HEK293 (cell line): ENCODE data around the gene SLC17A1.

Source experiments
- ZBTB1 ChIP-seq: fragments of 450-650 bp; formaldehyde crosslinking; IDR thresholded peaks from 2 replicates; pipeline ENCODE4 v1.5.1; 2016; ENCODE audit warnings: missing biosample characterization, missing genetic modification characterization
- ZNF133 ChIP-seq: fragments of 450-650 bp; formaldehyde crosslinking; IDR thresholded peaks from 2 replicates; pipeline ENCODE4 v1.5.1; 2016; ENCODE audit warnings: missing biosample characterization, missing genetic modification characterization
- ZNF324 ChIP-seq: fragments of 450-650 bp; formaldehyde crosslinking; IDR thresholded peaks from 2 replicates; pipeline ENCODE4 v1.5.1; 2016; ENCODE audit warnings: missing biosample characterization, missing genetic modification characterization
- ZNF394 ChIP-seq: fragments of 450-650 bp; formaldehyde crosslinking; IDR thresholded peaks from 2 replicates; pipeline ENCODE4 v1.5.1; 2016; ENCODE audit warnings: missing biosample characterization, missing genetic modification characterization, mild to moderate bottlenecking, moderate library complexity, borderline replicate concordance
- ZNF501 ChIP-seq: fragments of 450-650 bp; formaldehyde crosslinking; IDR thresholded peaks from 2 replicates; pipeline ENCODE4 v1.5.1; 2016; ENCODE audit warnings: missing biosample characterization, missing genetic modification characterization
- ZSCAN30 ChIP-seq: fragments of 450-650 bp; IDR thresholded peaks from 2 replicates; pipeline ENCODE4 v1.5.1; 2018; ENCODE audit warnings: missing biosample characterization, mild to moderate bottlenecking, missing genetic modification characterization, moderate library complexity
- TF ChIP-seq, protein P1 (sequence below): fragments of 450-650 bp; formaldehyde crosslinking; IDR thresholded peaks from 2 replicates; pipeline ENCODE4 v1.5.1; 2016; ENCODE audit warnings: missing biosample characterization, missing genetic modification characterization
- TF ChIP-seq, protein P2 (sequence below): fragments of 450-650 bp; formaldehyde crosslinking; IDR thresholded peaks from 2 replicates; pipeline ENCODE4 v1.5.1; 2016; ENCODE audit warnings: missing biosample characterization, missing genetic modification characterization, low read depth
- TF ChIP-seq, protein P3 (sequence below): fragments of 450-650 bp; formaldehyde crosslinking; IDR thresholded peaks from 2 replicates; pipeline ENCODE4 v1.5.1; 2016; ENCODE audit warnings: missing biosample characterization, missing genetic modification characterization
- TF ChIP-seq, protein P4 (sequence below): fragments of 450-650 bp; formaldehyde crosslinking; IDR thresholded peaks from 2 replicates; pipeline ENCODE4 v1.5.1; 2016; ENCODE audit warnings: missing biosample characterization, missing genetic modification characterization, borderline replicate concordance
- TF ChIP-seq, protein P5 (sequence below): fragments of 450-650 bp; formaldehyde crosslinking; IDR thresholded peaks from 2 replicates; pipeline ENCODE4 v1.5.1; 2017; ENCODE audit warnings: missing biosample characterization, missing genetic modification characterization

DNA sequence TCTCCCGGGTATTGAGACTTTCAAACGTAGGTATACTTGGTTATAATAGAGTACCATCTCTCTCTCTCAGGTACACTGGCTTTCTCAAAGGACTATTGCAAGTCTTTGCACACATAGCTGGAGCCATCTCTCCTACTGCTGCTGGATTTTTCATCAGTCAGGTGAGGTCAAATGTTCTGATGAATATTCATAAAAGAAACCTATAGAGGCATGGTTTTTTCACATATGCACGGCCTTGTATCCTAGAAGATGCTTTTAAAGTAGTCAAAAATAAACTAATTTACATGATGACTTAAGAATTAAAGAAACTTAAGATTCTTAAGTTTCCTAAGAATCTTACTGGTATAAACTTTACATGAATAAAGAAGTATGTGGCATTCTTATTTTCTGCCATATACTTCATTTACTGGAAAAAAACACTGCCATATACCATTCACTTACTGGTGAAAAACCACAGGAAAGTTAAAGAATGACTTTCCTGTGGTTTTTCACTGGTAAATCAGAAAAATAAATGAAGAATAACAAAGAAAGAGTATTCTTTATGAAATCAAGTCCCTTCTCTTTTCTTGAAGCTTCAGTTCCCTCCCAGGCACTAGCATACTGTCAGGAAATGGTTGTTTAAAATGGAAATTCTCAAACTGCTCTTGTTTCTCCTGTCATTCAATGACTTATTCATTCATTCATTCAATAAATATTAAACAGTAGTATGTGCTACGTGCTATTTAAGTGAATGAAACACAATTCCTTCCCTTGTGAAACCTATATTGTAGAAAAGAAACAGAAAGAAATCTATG lies 53.8 kb downstream of the SLC17A1 start:
- TF ChIP-seq ZBTB1 (tag by site-specific recombination) = no peak
- TF ChIP-seq, protein P1, sequence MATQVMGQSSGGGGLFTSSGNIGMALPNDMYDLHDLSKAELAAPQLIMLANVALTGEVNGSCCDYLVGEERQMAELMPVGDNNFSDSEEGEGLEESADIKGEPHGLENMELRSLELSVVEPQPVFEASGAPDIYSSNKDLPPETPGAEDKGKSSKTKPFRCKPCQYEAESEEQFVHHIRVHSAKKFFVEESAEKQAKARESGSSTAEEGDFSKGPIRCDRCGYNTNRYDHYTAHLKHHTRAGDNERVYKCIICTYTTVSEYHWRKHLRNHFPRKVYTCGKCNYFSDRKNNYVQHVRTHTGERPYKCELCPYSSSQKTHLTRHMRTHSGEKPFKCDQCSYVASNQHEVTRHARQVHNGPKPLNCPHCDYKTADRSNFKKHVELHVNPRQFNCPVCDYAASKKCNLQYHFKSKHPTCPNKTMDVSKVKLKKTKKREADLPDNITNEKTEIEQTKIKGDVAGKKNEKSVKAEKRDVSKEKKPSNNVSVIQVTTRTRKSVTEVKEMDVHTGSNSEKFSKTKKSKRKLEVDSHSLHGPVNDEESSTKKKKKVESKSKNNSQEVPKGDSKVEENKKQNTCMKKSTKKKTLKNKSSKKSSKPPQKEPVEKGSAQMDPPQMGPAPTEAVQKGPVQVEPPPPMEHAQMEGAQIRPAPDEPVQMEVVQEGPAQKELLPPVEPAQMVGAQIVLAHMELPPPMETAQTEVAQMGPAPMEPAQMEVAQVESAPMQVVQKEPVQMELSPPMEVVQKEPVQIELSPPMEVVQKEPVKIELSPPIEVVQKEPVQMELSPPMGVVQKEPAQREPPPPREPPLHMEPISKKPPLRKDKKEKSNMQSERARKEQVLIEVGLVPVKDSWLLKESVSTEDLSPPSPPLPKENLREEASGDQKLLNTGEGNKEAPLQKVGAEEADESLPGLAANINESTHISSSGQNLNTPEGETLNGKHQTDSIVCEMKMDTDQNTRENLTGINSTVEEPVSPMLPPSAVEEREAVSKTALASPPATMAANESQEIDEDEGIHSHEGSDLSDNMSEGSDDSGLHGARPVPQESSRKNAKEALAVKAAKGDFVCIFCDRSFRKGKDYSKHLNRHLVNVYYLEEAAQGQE = no peak
- TF ChIP-seq, protein P2, sequence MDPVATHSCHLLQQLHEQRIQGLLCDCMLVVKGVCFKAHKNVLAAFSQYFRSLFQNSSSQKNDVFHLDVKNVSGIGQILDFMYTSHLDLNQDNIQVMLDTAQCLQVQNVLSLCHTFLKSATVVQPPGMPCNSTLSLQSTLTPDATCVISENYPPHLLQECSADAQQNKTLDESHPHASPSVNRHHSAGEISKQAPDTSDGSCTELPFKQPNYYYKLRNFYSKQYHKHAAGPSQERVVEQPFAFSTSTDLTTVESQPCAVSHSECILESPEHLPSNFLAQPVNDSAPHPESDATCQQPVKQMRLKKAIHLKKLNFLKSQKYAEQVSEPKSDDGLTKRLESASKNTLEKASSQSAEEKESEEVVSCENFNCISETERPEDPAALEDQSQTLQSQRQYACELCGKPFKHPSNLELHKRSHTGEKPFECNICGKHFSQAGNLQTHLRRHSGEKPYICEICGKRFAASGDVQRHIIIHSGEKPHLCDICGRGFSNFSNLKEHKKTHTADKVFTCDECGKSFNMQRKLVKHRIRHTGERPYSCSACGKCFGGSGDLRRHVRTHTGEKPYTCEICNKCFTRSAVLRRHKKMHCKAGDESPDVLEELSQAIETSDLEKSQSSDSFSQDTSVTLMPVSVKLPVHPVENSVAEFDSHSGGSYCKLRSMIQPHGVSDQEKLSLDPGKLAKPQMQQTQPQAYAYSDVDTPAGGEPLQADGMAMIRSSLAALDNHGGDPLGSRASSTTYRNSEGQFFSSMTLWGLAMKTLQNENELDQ (tag by site-specific recombination) = no peak
- TF ChIP-seq, protein P3, sequence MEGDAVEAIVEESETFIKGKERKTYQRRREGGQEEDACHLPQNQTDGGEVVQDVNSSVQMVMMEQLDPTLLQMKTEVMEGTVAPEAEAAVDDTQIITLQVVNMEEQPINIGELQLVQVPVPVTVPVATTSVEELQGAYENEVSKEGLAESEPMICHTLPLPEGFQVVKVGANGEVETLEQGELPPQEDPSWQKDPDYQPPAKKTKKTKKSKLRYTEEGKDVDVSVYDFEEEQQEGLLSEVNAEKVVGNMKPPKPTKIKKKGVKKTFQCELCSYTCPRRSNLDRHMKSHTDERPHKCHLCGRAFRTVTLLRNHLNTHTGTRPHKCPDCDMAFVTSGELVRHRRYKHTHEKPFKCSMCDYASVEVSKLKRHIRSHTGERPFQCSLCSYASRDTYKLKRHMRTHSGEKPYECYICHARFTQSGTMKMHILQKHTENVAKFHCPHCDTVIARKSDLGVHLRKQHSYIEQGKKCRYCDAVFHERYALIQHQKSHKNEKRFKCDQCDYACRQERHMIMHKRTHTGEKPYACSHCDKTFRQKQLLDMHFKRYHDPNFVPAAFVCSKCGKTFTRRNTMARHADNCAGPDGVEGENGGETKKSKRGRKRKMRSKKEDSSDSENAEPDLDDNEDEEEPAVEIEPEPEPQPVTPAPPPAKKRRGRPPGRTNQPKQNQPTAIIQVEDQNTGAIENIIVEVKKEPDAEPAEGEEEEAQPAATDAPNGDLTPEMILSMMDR = no peak
- TF ChIP-seq, protein P4, sequence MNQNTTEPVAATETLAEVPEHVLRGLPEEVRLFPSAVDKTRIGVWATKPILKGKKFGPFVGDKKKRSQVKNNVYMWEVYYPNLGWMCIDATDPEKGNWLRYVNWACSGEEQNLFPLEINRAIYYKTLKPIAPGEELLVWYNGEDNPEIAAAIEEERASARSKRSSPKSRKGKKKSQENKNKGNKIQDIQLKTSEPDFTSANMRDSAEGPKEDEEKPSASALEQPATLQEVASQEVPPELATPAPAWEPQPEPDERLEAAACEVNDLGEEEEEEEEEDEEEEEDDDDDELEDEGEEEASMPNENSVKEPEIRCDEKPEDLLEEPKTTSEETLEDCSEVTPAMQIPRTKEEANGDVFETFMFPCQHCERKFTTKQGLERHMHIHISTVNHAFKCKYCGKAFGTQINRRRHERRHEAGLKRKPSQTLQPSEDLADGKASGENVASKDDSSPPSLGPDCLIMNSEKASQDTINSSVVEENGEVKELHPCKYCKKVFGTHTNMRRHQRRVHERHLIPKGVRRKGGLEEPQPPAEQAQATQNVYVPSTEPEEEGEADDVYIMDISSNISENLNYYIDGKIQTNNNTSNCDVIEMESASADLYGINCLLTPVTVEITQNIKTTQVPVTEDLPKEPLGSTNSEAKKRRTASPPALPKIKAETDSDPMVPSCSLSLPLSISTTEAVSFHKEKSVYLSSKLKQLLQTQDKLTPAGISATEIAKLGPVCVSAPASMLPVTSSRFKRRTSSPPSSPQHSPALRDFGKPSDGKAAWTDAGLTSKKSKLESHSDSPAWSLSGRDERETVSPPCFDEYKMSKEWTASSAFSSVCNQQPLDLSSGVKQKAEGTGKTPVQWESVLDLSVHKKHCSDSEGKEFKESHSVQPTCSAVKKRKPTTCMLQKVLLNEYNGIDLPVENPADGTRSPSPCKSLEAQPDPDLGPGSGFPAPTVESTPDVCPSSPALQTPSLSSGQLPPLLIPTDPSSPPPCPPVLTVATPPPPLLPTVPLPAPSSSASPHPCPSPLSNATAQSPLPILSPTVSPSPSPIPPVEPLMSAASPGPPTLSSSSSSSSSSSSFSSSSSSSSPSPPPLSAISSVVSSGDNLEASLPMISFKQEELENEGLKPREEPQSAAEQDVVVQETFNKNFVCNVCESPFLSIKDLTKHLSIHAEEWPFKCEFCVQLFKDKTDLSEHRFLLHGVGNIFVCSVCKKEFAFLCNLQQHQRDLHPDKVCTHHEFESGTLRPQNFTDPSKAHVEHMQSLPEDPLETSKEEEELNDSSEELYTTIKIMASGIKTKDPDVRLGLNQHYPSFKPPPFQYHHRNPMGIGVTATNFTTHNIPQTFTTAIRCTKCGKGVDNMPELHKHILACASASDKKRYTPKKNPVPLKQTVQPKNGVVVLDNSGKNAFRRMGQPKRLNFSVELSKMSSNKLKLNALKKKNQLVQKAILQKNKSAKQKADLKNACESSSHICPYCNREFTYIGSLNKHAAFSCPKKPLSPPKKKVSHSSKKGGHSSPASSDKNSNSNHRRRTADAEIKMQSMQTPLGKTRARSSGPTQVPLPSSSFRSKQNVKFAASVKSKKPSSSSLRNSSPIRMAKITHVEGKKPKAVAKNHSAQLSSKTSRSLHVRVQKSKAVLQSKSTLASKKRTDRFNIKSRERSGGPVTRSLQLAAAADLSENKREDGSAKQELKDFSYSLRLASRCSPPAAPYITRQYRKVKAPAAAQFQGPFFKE (tag by site-specific recombination) = no peak
- no peak for TF ChIP-seq ZNF133 (tag by site-specific recombination)
- TF ChIP-seq ZSCAN30 (tag by site-specific recombination) = no peak
- TF ChIP-seq, protein P5, sequence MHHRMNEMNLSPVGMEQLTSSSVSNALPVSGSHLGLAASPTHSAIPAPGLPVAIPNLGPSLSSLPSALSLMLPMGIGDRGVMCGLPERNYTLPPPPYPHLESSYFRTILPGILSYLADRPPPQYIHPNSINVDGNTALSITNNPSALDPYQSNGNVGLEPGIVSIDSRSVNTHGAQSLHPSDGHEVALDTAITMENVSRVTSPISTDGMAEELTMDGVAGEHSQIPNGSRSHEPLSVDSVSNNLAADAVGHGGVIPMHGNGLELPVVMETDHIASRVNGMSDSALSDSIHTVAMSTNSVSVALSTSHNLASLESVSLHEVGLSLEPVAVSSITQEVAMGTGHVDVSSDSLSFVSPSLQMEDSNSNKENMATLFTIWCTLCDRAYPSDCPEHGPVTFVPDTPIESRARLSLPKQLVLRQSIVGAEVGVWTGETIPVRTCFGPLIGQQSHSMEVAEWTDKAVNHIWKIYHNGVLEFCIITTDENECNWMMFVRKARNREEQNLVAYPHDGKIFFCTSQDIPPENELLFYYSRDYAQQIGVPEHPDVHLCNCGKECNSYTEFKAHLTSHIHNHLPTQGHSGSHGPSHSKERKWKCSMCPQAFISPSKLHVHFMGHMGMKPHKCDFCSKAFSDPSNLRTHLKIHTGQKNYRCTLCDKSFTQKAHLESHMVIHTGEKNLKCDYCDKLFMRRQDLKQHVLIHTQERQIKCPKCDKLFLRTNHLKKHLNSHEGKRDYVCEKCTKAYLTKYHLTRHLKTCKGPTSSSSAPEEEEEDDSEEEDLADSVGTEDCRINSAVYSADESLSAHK (tag by site-specific recombination) = no peak
- TF ChIP-seq ZNF324 (tag by site-specific recombination) = no peak
- TF ChIP-seq ZNF394 (tag by site-specific recombination) = no peak
- no peak for TF ChIP-seq ZNF501
